ENCODE measurements around the gene TUFT1. TPM values are rescaled to one million over a fixed set of nuclear protein-coding genes. Genes with fewer than 3 reads are reported as not detected.

The TUFT1 gene
- polyA plus RNA-seq, 3 donors = 1.5 to 1.7 (median 1.6) TPM

GRCh38 chr1:151504759-151505158, 35.4 kb upstream of the TUFT1 start:
- Histone ChIP-seq H3K4me2 (replicated peaks; ENCODE audit: extremely low read depth, low read length, poor library complexity, severe bottlenecking) (no peak overlapping the region), H3K36me3 (replicated peaks in 1 of 2; ENCODE audit: control insufficient read depth in 1 of 2, insufficient read depth in 2 of 2, low read length in 2 of 2) (no peaks in the 10 kb centered on the region), H2AFZ (ENCODE audit: insufficient read depth, low read depth, low read length, poor library complexity, severe bottlenecking) (no peak overlapping the region), H3K27me3 (ENCODE audit: control insufficient read depth in 2 of 2, insufficient read depth in 2 of 2, low read length in 2 of 2) (peaks cover 2 to 16% of the 10 kb centered on the region in 2 donors), H3K9ac (ENCODE audit: insufficient read depth, low read length, poor library complexity, severe bottlenecking) (no peak overlapping the region), H3K27ac (ENCODE audit: low read depth in 1 of 2, low read length in 2 of 2) (no peak overlapping the region), H3K4me1 (ENCODE audit: control insufficient read depth in 1 of 2, insufficient read depth in 2 of 2, low read length in 2 of 2) (no peaks in the 10 kb centered on the region), H3K79me2 (ENCODE audit: insufficient read depth, low read length) (no peaks in the 10 kb centered on the region), H3K4me3 (replicated peaks in 1 of 3; ENCODE audit: low read depth in 2 of 3, low read length in 3 of 3) (no peak overlapping the region), H4K20me1 (ENCODE audit: insufficient read depth, low read length) (no peaks in the 10 kb centered on the region), H3K9me3 (replicated peaks in 1 of 2; ENCODE audit: control insufficient read depth in 1 of 2, insufficient read depth in 1 of 2, low read length in 2 of 2) (no peaks in the 10 kb centered on the region)
- Mint-ChIP-seq H3K36me3 (no peaks in the 10 kb centered on the region), H3K4me1 (no peaks in the 10 kb centered on the region), H3K9me3 (peaks cover 0 to 1% (median 0%) of the 10 kb centered on the region in 7 donors), H3K27ac (no peak overlapping the region), H3K4me3 (no peak overlapping the region), H3K27me3 (ENCODE audit: low read depth in 3 of 3) (peaks cover 21 to 27% (median 22%) of the 10 kb centered on the region in 3 donors)
- no peak for TF ChIP-seq CTCF (IDR thresholded peaks at IDR 0.05)
- no CpG with 5 or more reads among the region's 4 CpGs for WGBS (ENCODE audit: insufficient coverage)
- DNase-seq = no peak
- intact Hi-C loops (cut with micrococcal nuclease) = no loop called here

- Histone ChIP-seq H3K79me2 (ENCODE audit: insufficient read depth, low read length) (no peaks in the 10 kb centered on the region), H3K27ac (ENCODE audit: low read depth in 1 of 2, low read length in 2 of 2) (no peak overlapping the region), H3K4me2 (replicated peaks; ENCODE audit: extremely low read depth, low read length, poor library complexity, severe bottlenecking) (no peak overlapping the region), H3K4me1 (ENCODE audit: control insufficient read depth in 1 of 2, insufficient read depth in 2 of 2, low read length in 2 of 2) (peaks cover 17 to 31% of the 10 kb centered on the region in 2 donors), H3K4me3 (replicated peaks in 1 of 3; ENCODE audit: low read depth in 2 of 3, low read length in 3 of 3) (no peak overlapping the region), H3K9ac (ENCODE audit: insufficient read depth, low read length, poor library complexity, severe bottlenecking) (no peak overlapping the region), H3K27me3 (ENCODE audit: control insufficient read depth in 2 of 2, insufficient read depth in 2 of 2, low read length in 2 of 2) (peaks cover 24 to 45% of the 10 kb centered on the region in 2 donors), H4K20me1 (ENCODE audit: insufficient read depth, low read length) (no peaks in the 10 kb centered on the region), H3K9me3 (replicated peaks in 1 of 2; ENCODE audit: control insufficient read depth in 1 of 2, insufficient read depth in 1 of 2, low read length in 2 of 2) (no peaks in the 10 kb centered on the region), H2AFZ (ENCODE audit: insufficient read depth, low read depth, low read length, poor library complexity, severe bottlenecking) (no peak overlapping the region), H3K36me3 (replicated peaks in 1 of 2; ENCODE audit: control insufficient read depth in 1 of 2, insufficient read depth in 2 of 2, low read length in 2 of 2) (no peaks in the 10 kb centered on the region)
- Mint-ChIP-seq H3K27ac (no peak overlapping the region), H3K9me3 (peaks cover 0 to 5% (median 2%) of the 10 kb centered on the region in 7 donors), H3K4me3 (no peak overlapping the region), H3K36me3 (no peaks in the 10 kb centered on the region), H3K4me1 (peaks cover 27% of the 10 kb centered on the region), H3K27me3 (ENCODE audit: low read depth in 3 of 3) (peaks cover 46 to 62% (median 56%) of the 10 kb centered on the region in 3 donors)
- no peak for DNase-seq
- no peak for TF ChIP-seq CTCF (IDR thresholded peaks at IDR 0.05)
- intact Hi-C loops (cut with micrococcal nuclease) = no loop called here
- WGBS (ENCODE audit: insufficient coverage) = 97% methylated on average over 3 of the region's 6 CpGs
These were observed 31.3 kb upstream of the TUFT1 start for GRCh38 chr1:151508833-151509232.

Data from CD14-positive monocyte (primary cell).